GM10266 (cell line): ENCODE results near the gene CENPP.

ENCODE experiments used
- DNase-seq: peaks from one replicate; pipeline ENCODE4 v3.0.0; 2012; ENCODE audit errors: extremely low spot score
- TF ChIP-seq, protein P1 (sequence below): IDR thresholded peaks from 2 replicates; pipeline ENCODE4 v1.5.1; 2012; ENCODE audit warnings: mild to moderate bottlenecking, low read depth; ENCODE audit not compliant: control insufficient read depth, insufficient read depth; ENCODE audit errors: missing control alignments

The CENPP gene

DNA sequence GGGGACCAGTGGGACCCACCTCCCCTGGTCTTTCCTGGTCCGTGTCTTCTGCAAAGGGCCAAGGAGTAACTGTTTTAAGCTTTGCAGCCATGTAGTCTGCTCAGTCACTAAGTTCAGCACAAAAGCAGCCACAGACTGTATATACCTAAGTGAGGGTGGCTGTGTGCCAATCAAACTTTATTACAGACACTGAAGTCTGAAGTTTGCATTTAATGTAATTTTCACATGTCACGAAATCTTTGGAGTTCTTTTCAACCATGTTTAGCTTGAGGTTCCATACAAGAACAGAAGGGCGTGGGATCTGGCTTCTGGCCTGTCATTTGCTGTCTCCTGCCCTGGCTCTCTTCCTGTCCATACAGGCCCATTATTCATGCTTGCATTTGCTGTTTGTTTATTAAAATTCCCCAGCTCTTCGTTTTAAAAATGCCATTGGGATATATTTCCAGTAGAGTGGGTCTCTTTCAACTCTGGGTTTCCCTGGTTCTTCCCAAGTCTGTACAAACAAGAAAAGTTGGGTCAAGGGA is 274.2 kb downstream of the CENPP start:
- no peak for DNase-seq
- TF ChIP-seq, protein P1, sequence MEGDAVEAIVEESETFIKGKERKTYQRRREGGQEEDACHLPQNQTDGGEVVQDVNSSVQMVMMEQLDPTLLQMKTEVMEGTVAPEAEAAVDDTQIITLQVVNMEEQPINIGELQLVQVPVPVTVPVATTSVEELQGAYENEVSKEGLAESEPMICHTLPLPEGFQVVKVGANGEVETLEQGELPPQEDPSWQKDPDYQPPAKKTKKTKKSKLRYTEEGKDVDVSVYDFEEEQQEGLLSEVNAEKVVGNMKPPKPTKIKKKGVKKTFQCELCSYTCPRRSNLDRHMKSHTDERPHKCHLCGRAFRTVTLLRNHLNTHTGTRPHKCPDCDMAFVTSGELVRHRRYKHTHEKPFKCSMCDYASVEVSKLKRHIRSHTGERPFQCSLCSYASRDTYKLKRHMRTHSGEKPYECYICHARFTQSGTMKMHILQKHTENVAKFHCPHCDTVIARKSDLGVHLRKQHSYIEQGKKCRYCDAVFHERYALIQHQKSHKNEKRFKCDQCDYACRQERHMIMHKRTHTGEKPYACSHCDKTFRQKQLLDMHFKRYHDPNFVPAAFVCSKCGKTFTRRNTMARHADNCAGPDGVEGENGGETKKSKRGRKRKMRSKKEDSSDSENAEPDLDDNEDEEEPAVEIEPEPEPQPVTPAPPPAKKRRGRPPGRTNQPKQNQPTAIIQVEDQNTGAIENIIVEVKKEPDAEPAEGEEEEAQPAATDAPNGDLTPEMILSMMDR: no peak

DNA sequence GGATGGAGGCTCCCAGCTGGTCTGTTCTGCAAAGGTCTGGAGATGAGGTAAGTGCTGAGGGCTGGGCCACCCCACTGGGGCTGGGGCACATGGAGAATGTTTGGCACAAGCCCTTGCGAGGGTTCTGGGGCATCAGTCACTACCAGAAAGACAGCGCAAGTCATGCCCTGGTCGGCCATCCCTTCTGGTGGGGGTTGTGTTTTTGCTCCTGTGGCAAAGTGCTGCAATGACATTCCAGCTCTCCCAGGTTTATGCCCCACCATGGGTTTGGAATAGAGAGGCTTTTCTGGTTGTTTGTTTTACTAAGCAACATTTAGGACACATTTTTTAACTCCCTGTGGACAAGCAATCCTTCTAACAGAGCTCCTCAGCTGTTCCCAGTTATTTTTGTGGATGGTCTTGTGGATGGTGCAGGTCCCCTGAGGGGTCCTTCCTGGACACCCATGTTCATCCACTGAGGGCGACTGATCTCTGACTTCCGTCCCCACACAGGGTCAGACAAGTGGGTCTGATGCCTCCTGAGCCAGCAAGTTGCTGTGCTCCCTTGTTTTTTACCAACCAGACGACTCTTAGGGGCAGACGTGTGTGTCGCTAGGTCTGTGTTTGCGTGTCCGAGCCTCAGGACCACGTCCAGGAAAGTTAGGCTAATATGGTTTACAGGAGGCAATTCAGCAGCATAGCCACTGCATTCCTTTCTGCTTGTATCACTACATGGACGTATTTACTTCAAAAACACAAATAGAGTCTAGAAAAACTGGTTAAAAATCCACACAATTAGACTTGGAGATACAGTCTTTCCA is 274.9 kb downstream of the CENPP start:
- DNase-seq: no peak
- TF ChIP-seq, protein P1: no peak

DNA sequence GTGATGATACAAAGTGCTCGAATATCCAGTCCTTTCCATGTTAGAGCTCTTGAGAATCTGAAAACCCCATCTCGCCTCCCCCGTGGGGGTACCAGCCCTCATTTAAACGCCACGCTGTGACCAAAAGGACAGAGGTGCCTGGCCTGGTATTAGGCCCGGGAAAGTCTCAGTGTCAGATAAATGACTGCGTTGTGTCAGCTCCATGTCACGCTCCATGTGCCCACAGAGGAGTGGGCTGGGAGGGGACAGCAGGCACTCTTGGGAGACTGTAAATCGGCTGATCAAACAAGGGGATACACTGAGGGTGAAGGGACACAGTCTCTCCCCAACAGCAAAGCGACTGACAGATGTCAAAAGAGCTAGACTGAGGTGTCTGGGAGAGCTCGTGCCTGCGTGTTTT is 275.7 kb downstream of the CENPP start:
- no peak for DNase-seq
- TF ChIP-seq, protein P1: no peak

DNA sequence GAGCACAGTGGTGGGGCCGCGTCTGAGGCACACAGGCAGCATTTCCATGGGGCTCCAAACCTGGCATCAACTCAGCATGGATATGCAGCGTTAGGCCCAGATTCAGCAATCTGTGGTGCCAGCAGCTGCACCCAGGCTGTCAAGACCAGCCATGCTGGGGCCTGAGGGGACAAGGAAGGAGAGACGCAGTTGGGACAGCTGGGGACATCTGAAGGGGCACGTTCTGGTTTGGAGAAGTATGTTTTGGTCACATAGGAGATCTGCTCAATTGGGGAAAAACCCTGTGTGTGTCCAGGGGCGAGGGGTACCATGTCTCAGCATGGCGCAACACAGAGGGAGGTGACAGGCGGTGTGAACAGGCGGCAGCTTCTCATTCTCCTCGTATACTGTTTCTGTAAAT is 276.7 kb downstream of the CENPP start:
- TF ChIP-seq, protein P1: no peak
- DNase-seq: no peak

- DNase-seq: no peak
- TF ChIP-seq, protein P1: no peak
Measured at GRCh38 chr9:92603100-92603499, 277.3 kb downstream of the CENPP start.

GRCh38 chr9:92603990-92604389 is 278.2 kb downstream of the CENPP start:
- DNase-seq: no peak
- TF ChIP-seq, protein P1: no peak

DNA sequence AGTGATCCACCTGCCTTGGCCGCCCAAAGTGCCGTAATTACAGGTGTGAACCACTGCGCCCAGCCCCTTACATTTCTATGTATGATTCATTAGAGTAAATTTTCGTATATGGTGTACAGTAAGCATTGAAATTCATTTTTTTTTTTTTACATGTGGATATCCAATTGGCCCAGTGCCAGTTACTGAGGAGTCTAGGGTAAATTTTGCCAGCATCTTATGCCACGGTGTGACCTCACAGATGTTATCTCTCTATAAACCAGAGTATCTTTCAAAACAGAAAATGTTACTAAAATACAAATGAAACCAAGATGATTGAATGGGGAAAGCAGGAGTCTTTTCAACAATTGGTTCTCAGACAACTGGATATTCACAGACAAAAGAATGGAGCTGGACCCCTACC is 279.5 kb downstream of the CENPP start:
- TF ChIP-seq, protein P1: no peak
- no peak for DNase-seq
